ENCODE data around the gene KCTD12.

DNA sequence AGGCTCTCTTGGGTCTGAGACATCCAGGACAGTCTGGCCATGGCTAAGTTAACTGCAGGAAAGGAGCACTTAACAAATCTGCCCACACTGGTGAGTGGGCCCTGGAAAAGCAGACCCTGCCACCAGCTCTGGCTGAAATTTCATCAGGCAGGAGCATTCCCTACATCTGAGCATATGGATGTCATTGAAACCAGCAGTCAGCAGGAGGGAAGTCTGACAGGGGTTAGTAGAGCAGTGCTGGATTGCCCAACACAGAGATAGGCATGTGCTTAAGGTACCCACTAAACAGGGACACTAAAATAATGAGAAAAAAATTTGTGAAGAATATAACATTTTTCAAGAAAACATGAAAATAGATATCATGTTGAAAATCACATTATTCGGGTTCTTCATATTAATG lies 48.5 kb upstream of the KCTD12 start:
- TF ChIP-seq POLR2A (IDR thresholded peaks at IDR 0.05; ENCODE audit: low read length), result no peak
- TF ChIP-seq GATA1 (IDR thresholded peaks at IDR 0.05; ENCODE audit: low read depth, low read length), result no peak
